Stomach (tissue), 4 donors: ENCODE results near the gene SND1.

Source experiments
- CTCF ChIP-seq, 7 experiments: fragments of 450-650 bp in 4 of 7; fragments of 200-600 bp in 3 of 7; sonication (generic) in 3 of 7; IDR thresholded peaks; one replicate each; pipeline ENCODE4 v1.5.1; 2016 to 2019; ENCODE audit warnings: antibody characterized with exemption in 7 of 7, control low read depth in 2 of 7, mild to moderate bottlenecking in 1 of 7
- EP300 ChIP-seq: sonication (generic); formaldehyde crosslinking; IDR thresholded peaks from one replicate; pipeline ENCODE4 v1.6.1; 2017; ENCODE audit warnings: antibody characterized with exemption
- POLR2A ChIP-seq, 4 donors: fragments of 450-650 bp; IDR thresholded peaks; one replicate each; pipeline ENCODE4 v1.6.1; 2016; ENCODE audit warnings: antibody characterized with exemption in 4 of 4, control low read depth in 2 of 4, mild to moderate bottlenecking in 1 of 4, moderate library complexity in 1 of 4
- POLR2AphosphoS5 ChIP-seq, 3 donors: sonication (generic); formaldehyde crosslinking; IDR thresholded peaks; one replicate each; pipeline ENCODE4 v1.6.1; 2016; ENCODE audit warnings: antibody characterized with exemption in 3 of 3

- TF ChIP-seq POLR2AphosphoS5 (IDR thresholded peaks at IDR 0.05) (no peak), CTCF (IDR thresholded peaks at IDR 0.05) (no peak), POLR2A (IDR thresholded peaks at IDR 0.05) (no peak), EP300 (no peak)
These were observed 373.4 kb downstream of the SND1 start for GRCh38 chr7:128025380-128025779.
